ENCODE measurements around the gene CEP295NL.

Gene CEP295NL

GRCh38 chr17:78865682-78866390 is 37.2 kb downstream of the CEP295NL start:
- Histone ChIP-seq H3K4me1 (ENCODE audit: control insufficient read depth, insufficient read depth, low read length, poor library complexity, severe bottlenecking) (no peaks in the 10 kb centered on the region), H3K4me3 (ENCODE audit: insufficient read depth, low read depth, low read length, poor library complexity, severe bottlenecking) (no peak overlapping the region), H3K27me3 (replicated peaks; ENCODE audit: control insufficient read depth, insufficient read depth, low read length, poor library complexity, severe bottlenecking) (no peaks in the 10 kb centered on the region), H3K9me3 (ENCODE audit: control insufficient read depth, low read length) (no peaks in the 10 kb centered on the region), H3K27ac (ENCODE audit: insufficient read depth, low read length, poor library complexity, severe bottlenecking) (no peak overlapping the region), H3K36me3 (ENCODE audit: control insufficient read depth, insufficient read depth, low read length) (no peaks in the 10 kb centered on the region)
- DNase-seq = peak; percentile 16 to 39 (median 34)

GRCh38 chr17:78864117-78864516 is 38.9 kb downstream of the CEP295NL start:
- no peaks in the 10 kb centered on the region for H3K9me3 ChIP-seq (ENCODE audit: control insufficient read depth, low read length)
- no peaks in the 10 kb centered on the region for H3K36me3 ChIP-seq (ENCODE audit: control insufficient read depth, insufficient read depth, low read length)
- no peak overlapping the region for H3K27ac ChIP-seq (ENCODE audit: insufficient read depth, low read length, poor library complexity, severe bottlenecking)
- no peaks in the 10 kb centered on the region for H3K27me3 ChIP-seq (replicated peaks; ENCODE audit: control insufficient read depth, insufficient read depth, low read length, poor library complexity, severe bottlenecking)
- DNase-seq = no peak
- H3K4me1 ChIP-seq (ENCODE audit: control insufficient read depth, insufficient read depth, low read length, poor library complexity, severe bottlenecking) = no peaks in the 10 kb centered on the region
- no peak overlapping the region for H3K4me3 ChIP-seq (ENCODE audit: insufficient read depth, low read depth, low read length, poor library complexity, severe bottlenecking)

- no peak overlapping the region for H3K4me3 ChIP-seq (ENCODE audit: insufficient read depth, low read depth, low read length, poor library complexity, severe bottlenecking)
- no peaks in the 10 kb centered on the region for H3K4me1 ChIP-seq (ENCODE audit: control insufficient read depth, insufficient read depth, low read length, poor library complexity, severe bottlenecking)
- H3K27ac ChIP-seq (ENCODE audit: insufficient read depth, low read length, poor library complexity, severe bottlenecking) = no peak overlapping the region
- no peaks in the 10 kb centered on the region for H3K27me3 ChIP-seq (replicated peaks; ENCODE audit: control insufficient read depth, insufficient read depth, low read length, poor library complexity, severe bottlenecking)
- H3K9me3 ChIP-seq (ENCODE audit: control insufficient read depth, low read length) = no peaks in the 10 kb centered on the region
- no peak for DNase-seq
- no peaks in the 10 kb centered on the region for H3K36me3 ChIP-seq (ENCODE audit: control insufficient read depth, insufficient read depth, low read length)
Observed at GRCh38 chr17:78862073-78863023, 40.7 kb downstream of the CEP295NL start.

GRCh38 chr17:78861229-78861628 is 41.8 kb downstream of the CEP295NL start:
- Histone ChIP-seq H3K4me3 (ENCODE audit: insufficient read depth, low read depth, low read length, poor library complexity, severe bottlenecking) (no peak overlapping the region), H3K36me3 (ENCODE audit: control insufficient read depth, insufficient read depth, low read length) (no peaks in the 10 kb centered on the region), H3K4me1 (ENCODE audit: control insufficient read depth, insufficient read depth, low read length, poor library complexity, severe bottlenecking) (no peaks in the 10 kb centered on the region), H3K27me3 (replicated peaks; ENCODE audit: control insufficient read depth, insufficient read depth, low read length, poor library complexity, severe bottlenecking) (no peaks in the 10 kb centered on the region), H3K9me3 (ENCODE audit: control insufficient read depth, low read length) (no peaks in the 10 kb centered on the region), H3K27ac (ENCODE audit: insufficient read depth, low read length, poor library complexity, severe bottlenecking) (no peak overlapping the region)
- no peak for DNase-seq

GRCh38 chr17:78859051-78859450 is 44.0 kb downstream of the CEP295NL start:
- Histone ChIP-seq H3K27ac (ENCODE audit: insufficient read depth, low read length, poor library complexity, severe bottlenecking) (no peak overlapping the region), H3K9me3 (ENCODE audit: control insufficient read depth, low read length) (no peaks in the 10 kb centered on the region), H3K27me3 (replicated peaks; ENCODE audit: control insufficient read depth, insufficient read depth, low read length, poor library complexity, severe bottlenecking) (no peaks in the 10 kb centered on the region), H3K4me1 (ENCODE audit: control insufficient read depth, insufficient read depth, low read length, poor library complexity, severe bottlenecking) (no peaks in the 10 kb centered on the region), H3K36me3 (ENCODE audit: control insufficient read depth, insufficient read depth, low read length) (no peaks in the 10 kb centered on the region), H3K4me3 (ENCODE audit: insufficient read depth, low read depth, low read length, poor library complexity, severe bottlenecking) (no peak overlapping the region)
- DNase-seq = no peak

- no peaks in the 10 kb centered on the region for H3K27me3 ChIP-seq (replicated peaks; ENCODE audit: control insufficient read depth, insufficient read depth, low read length, poor library complexity, severe bottlenecking)
- no peak for DNase-seq
- no peak overlapping the region for H3K27ac ChIP-seq (ENCODE audit: insufficient read depth, low read length, poor library complexity, severe bottlenecking)
- H3K36me3 ChIP-seq (ENCODE audit: control insufficient read depth, insufficient read depth, low read length) = no peaks in the 10 kb centered on the region
- H3K4me1 ChIP-seq (ENCODE audit: control insufficient read depth, insufficient read depth, low read length, poor library complexity, severe bottlenecking) = no peaks in the 10 kb centered on the region
- no peaks in the 10 kb centered on the region for H3K9me3 ChIP-seq (ENCODE audit: control insufficient read depth, low read length)
- no peak overlapping the region for H3K4me3 ChIP-seq (ENCODE audit: insufficient read depth, low read depth, low read length, poor library complexity, severe bottlenecking)
Observed at GRCh38 chr17:78857266-78857665, 45.7 kb downstream of the CEP295NL start.

GRCh38 chr17:78855561-78856165 is 47.3 kb downstream of the CEP295NL start:
- Histone ChIP-seq H3K27ac (ENCODE audit: insufficient read depth, low read length, poor library complexity, severe bottlenecking) (no peak overlapping the region), H3K4me1 (ENCODE audit: control insufficient read depth, insufficient read depth, low read length, poor library complexity, severe bottlenecking) (no peaks in the 10 kb centered on the region), H3K27me3 (replicated peaks; ENCODE audit: control insufficient read depth, insufficient read depth, low read length, poor library complexity, severe bottlenecking) (no peaks in the 10 kb centered on the region), H3K4me3 (ENCODE audit: insufficient read depth, low read depth, low read length, poor library complexity, severe bottlenecking) (no peak overlapping the region), H3K36me3 (ENCODE audit: control insufficient read depth, insufficient read depth, low read length) (no peaks in the 10 kb centered on the region), H3K9me3 (ENCODE audit: control insufficient read depth, low read length) (no peaks in the 10 kb centered on the region)
- DNase-seq = no peak

GRCh38 chr17:78854508-78854907 is 48.5 kb downstream of the CEP295NL start:
- no peaks in the 10 kb centered on the region for H3K36me3 ChIP-seq (ENCODE audit: control insufficient read depth, insufficient read depth, low read length)
- DNase-seq = no peak

GRCh38 chr17:78853926-78854394 is 49.0 kb downstream of the CEP295NL start:
- Histone ChIP-seq H3K27me3 (replicated peaks; ENCODE audit: control insufficient read depth, insufficient read depth, low read length, poor library complexity, severe bottlenecking) (no peaks in the 10 kb centered on the region), H3K36me3 (ENCODE audit: control insufficient read depth, insufficient read depth, low read length) (no peaks in the 10 kb centered on the region), H3K4me1 (ENCODE audit: control insufficient read depth, insufficient read depth, low read length, poor library complexity, severe bottlenecking) (no peaks in the 10 kb centered on the region), H3K4me3 (ENCODE audit: insufficient read depth, low read depth, low read length, poor library complexity, severe bottlenecking) (no peak overlapping the region), H3K9me3 (ENCODE audit: control insufficient read depth, low read length) (no peaks in the 10 kb centered on the region), H3K27ac (ENCODE audit: insufficient read depth, low read length, poor library complexity, severe bottlenecking) (no peak overlapping the region)
- DNase-seq = no peak

More at GRCh38 chr17:78854508-78854907, 48.5 kb downstream of the CEP295NL start:
- H3K9me3 ChIP-seq (ENCODE audit: control insufficient read depth, low read length) = no peaks in the 10 kb centered on the region
- H3K4me1 ChIP-seq (ENCODE audit: control insufficient read depth, insufficient read depth, low read length, poor library complexity, severe bottlenecking) = no peaks in the 10 kb centered on the region
- no peaks in the 10 kb centered on the region for H3K27me3 ChIP-seq (replicated peaks; ENCODE audit: control insufficient read depth, insufficient read depth, low read length, poor library complexity, severe bottlenecking)
- H3K27ac ChIP-seq (ENCODE audit: insufficient read depth, low read length, poor library complexity, severe bottlenecking) = no peak overlapping the region
- no peak overlapping the region for H3K4me3 ChIP-seq (ENCODE audit: insufficient read depth, low read depth, low read length, poor library complexity, severe bottlenecking)

Data from effector memory CD4-positive, alpha-beta T cell (primary cell).